GM21447 (cell line): ENCODE measurements around the gene MUTYH.
"Not testable (repeated sequence)": the region's sequence is repeated elsewhere in the genome, so short reads cannot be mapped to it uniquely, and the experiment has no call there.

Source experiments
- ATAC-seq: cut with Tn5 transposase; IDR thresholded peaks from one replicate; pipeline ENCODE4 v1.9.1; 2021; ENCODE audit not compliant: unreplicated experiment

MUTYH gene

DNA sequence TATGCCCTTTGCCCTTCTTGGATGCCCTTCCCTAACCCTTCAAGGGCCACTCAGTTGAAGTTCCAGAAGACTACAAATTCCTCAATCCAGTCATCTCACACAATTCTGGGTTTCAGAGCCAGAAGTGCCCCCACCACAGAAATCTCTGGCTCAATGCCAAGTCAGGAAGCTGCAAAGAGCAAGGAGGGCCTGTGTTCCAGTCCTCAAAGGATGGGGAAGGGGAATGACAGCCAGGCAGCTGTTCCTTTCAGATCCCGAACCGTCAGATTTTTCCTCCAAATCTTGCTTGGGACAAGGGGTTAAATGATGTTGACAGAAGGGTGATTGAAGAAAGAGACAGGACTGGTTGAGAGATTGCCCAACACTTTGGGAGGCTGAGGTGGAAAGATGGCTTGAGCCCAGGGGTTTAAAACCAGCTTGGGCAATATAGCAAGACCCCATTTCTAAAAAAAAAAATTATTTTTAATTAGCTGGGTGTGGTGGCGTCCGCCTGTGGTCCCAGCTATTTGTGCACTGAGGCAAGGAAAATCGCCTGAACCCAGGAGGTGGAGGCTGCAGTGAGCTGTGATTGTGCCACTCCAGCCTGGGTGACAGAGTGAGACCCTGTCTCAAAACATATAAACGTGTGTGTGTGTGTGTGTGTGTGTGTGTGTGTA is 14.3 kb downstream of the MUTYH start:
- no peak for ATAC-seq

DNA sequence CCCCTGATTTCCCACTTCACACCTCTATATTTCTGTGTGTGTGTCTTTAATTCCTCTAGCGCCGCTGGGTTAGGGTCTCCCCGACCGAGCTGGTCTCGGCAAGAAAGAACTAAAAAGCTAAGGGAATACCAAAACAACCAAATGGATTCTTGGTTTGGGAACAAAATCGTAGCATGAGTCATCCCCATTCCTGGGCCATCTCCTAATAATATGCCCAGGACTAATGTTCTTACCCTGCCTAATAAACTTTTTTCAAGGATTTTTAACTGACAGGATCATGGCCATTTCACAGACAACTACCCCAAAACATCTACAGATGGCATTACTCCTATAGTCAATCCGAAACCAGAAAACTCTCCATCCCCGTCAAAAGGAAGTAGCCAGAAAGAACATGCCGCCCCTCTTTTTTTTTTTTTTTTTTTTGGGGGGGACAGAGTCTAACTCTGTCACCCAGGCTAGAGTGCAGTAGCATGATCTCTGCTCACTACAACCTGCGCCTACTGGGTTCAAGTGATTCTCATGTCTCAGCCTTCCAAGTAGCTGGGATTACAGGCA is 17.7 kb downstream of the MUTYH start:
- ATAC-seq = no peak

GRCh38 chr1:45321444-45321843 is 18.8 kb downstream of the MUTYH start:
- no peak for ATAC-seq

- no peak for ATAC-seq
Observed at GRCh38 chr1:45319761-45320160, 20.5 kb downstream of the MUTYH start.

DNA sequence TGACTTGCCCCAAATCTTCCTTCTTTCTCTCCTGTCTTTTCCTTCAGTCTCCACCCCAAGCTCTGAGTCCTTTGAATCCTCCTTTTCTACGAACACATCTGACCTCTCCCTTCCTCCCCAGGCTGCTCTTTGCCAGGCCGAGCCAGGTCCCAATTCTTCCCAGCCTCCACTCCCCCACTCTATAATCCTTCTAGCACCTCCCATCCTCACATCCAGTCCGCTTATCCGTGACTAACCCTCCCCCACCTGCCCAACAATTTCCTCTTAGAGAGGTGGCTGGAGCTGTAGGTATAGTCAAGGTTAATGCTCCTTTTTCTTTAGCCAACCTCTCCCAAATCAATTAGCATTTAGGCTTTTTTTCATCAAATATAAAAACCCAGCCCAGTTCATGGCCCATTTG is 23.1 kb downstream of the MUTYH start:
- ATAC-seq = no peak

DNA sequence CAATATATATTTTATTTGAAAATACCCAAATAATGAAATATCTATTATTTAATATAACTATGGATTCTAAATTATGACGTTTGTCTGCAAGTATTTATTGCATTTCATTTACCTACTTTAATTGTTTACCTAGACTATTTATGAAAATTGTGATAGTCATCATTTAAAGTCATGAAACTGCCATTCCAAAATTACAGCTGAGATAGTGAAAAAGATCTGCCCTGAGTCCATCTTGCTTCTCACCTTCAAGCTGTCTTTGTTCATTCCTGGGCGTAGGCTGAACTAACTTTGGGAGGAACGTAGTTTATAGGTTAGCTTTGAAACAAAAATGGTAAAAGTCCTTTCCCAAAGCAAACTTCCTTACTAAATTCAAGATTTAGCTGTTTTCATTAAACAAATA is 26.0 kb downstream of the MUTYH start:
- ATAC-seq = no peak

DNA sequence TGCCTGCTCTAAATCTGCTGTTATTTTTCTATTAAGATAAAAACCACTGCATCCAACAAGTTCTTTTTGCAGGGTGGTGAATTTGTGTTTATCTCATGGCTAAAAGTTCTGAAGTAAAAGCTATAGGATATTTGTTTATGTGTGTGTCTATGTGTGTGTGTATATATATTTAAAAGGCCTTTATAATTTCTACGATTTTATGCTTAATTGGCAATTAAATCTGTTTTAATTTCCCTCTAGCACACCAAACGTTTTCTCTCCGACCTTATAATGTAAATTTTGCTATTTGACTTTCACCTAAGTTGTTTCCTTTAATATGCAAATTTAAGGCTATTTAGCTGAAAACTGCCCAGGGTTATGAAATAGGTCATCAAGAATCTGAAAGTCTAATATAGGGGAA is 33.3 kb downstream of the MUTYH start:
- no peak for ATAC-seq

GRCh38 chr1:45306319-45306718 is 33.9 kb downstream of the MUTYH start:
- peak; percentile 19 for ATAC-seq

DNA sequence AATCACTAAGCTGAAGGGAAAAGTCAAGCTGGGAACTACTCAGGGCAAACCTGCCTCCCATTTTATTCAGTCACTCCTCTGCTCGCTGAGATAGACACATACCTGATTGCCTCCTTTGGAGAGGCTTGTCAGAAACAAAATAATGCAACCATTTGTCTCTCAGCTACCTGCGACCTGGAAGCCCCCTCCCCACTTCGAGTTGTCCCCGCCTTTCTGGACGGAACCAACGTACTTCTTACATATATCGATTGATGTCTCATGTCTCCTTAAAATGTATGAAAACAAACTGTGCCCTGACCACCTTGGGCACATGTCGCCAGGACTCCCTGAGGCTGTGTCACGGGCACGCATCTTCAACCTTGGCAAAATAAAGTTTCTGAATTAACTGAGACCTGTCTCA is 35.0 kb downstream of the MUTYH start:
- no peak for ATAC-seq

DNA sequence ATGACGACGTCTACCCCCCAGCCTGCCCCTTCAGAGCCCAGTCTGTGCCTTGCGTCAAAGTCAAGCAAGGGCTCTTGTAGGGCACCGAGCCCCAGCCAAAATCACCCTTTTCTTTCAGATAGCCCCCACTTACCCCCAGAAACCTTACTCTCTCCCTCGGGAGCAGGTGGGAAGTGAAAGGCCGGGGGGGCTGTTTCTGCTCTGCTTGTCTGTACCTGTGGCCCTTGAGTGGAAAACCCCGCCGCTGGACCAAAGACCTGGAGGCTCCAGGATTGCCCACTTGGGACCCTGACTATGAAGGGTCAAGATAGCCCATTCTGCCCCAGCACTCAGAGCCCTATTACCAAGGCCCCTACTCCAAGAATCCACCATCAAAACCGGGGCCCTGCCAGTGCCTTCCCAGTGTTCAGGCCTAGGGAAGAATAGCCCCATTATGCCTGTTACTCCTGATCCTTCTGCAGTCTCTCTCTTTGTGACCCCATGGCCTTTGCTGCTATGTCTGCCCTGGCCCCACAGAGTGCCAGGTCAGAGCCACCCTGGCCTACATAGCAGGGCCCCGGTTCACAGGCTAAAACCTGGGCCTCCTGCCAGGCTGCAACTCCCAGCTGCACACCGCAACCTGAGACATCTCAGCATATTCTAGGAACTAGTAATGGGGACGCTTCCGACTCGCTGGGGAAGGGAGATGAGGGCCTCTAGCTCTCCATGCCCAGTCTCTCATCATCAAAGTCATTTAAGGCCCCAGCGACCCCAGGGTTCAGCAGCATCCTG is 35.7 kb downstream of the MUTYH start:
- peak; percentile 2 for ATAC-seq

DNA sequence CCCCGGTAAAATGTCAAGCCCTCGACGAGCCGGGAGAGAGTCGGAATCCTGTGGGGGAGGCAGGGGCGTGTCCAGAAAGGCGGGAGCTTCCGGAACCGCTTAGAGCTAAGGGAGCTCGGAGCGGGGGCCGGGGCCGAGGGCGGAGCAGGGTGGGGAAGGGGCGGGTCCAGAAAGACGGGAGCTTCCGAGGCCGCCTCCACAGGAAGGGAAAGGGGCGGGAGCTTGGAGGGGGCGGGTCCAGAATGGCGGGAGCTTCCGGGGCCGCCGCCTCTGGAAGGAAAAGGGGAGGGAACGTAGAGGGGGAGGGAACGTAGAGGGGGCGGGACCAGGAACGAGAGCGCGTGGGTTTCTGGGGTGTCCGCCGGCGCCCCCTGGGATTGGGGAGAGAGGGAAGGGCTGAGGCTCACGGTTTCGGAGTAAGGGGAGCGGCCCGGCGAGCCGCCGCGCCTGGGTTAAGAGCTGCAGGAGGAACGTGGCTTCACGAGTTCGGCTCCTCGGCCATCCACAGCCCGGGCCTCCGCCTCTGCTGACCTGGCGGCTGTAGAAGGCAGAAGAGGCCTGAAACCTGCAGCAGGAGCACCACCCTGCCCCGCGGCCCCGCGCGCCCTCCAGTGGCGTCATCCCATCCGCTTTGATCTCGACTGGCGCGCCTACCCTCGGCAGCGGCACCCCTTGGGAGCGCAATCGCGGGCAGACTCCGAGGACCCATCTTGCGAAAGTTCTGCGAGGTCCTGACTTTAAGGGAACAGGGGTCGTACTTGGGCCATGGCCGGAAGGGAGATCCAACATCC is 36.5 kb downstream of the MUTYH start:
- peak; percentile 62 for ATAC-seq

DNA sequence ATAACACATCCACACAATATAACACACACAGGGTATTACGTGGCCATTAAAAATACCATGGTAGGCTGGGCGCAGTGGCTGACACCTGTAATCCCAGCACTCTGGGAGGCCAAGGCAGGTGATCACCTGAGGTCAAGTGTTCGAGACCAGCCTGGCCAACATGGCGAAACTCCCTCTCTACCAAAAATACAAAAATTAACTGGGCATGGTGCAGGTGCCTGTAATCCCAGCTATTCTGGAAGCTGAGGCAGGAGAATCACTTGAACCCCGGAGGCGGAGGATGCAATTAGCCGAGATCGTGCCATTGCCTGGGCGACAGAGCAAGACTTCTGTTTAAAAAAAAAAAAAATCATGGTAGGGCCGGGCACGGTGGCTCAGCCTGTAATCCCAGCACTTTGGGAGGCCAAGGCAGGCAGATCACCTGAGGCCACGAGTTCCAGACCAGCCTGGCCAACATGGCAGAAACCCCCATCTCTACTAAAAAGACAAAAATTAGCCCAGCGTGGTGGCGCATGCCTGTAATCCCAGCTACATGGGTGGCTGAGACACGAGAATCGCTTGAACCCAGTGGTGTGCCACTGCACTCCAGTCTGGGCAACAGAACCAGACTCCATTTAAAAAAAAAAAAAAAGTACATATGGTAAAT is 37.6 kb downstream of the MUTYH start:
- no peak for ATAC-seq

DNA sequence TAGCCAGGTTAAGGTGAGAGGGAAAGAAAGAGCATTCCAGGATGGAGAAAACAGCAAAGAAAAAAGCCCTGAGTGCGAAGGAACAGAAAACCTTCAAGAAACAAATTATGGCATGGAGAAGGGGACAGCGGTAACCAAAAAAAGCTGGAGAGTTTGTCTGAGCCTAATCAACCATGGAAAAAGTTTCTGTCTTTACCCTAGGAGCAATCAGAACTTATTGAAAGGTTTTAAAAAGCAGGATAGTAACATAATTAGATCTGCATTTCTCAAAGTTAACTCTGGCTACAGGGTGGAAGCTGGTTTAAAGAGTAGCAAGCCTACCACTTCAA is 39.6 kb downstream of the MUTYH start:
- ATAC-seq = no peak

DNA sequence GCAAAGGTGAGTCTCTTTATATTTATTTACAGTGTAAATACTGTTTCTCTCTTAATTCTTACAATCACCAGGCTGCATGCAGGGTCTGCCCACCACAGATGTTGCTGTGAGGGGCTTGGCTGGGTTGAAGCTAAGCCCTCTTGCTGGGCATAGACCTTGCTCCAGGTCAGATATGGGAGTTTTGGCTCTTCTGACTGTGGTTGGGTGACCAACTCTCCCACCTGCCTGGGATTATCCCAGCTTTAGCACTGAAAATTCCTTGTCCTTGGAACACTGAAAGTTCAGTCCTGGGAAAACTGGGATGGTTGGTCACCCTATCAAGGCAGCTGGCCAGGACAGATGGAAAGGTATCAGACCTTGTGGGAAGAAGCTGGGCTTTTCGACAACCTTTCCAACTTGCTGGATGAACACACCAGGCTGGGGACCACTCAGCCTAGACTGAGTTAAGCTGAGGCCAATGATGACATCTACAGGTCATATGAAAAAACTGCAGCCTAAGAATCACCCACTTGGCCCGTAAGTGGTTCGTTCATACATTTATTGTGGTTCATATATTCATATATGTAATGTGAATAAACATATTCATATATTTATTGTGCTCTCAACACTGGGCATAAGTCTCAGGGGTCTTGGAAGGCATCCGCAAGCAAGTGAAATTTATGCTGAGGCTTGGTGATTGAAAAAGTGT is 40.1 kb downstream of the MUTYH start:
- no peak for ATAC-seq

DNA sequence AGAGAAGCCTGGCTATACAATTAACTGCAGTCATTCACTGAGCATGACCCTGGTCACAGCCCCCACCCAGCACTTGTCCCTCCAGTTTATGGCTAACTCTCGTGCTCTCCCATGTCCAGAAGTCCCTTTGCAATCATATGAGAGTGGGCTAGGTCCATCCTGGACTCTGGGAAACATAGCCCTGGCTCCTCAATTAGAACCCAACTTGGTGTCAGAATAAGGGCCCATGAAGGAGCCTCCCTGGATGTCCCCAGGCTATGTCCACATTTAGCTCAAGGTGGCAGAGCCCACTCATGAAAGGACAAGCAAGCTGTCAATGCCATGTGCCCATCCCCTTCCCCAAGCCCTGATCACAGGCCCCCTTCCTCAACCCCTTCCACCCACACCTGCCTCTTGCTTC is 40.9 kb downstream of the MUTYH start:
- ATAC-seq = no peak

DNA sequence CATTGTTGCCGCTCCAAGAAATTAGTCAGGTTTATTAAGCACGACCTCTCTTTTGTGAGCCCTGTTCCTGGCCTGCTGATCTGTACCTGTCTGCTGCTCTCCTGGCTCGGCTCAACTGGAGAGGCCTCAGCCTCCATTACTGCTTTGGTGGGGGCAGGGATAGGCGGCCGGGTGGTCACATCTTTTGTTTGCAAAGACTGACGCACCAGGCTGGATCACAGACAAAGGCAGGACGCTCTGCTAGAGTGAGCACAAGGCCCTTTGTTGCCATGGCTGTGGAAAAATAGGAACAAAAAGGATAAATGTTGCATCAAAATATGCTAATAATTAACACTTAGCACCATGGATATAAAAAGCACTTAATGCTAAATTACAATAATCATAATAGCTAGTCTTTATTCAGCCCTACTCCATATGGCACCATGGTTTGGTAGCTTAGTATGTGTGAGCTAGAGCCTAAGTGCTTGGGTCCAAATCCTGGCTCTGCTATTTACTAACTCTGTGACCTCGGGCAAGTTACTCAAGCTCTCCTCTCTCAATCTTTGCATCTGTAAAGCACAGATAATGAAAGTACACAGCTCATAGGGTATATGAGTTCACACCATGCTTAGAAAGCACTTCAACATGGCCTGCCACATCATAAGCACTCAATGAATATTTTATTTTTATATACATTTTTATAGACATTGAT is 42.4 kb downstream of the MUTYH start:
- no peak for ATAC-seq

DNA sequence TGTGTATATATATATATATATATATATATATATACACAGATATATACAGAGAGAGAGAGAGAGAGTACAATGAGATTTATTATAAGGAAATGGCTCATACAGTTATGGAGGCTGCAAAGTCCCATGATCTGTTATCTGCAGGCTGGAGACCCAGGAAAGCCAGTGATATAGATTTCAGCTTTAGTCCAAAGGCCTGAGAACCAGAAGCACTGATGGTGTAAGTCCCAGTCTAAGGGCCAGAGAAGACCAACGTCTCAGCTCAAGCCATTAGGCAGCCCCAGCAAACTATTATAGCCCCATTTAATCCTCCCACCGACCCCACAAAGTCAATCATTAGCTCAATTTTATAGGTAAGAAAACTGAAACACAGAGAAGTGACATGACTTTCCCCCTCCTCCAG is 48.5 kb downstream of the MUTYH start:
- no peak for ATAC-seq

- ATAC-seq = not testable (repeated sequence)
Observed at GRCh38 chr1:45291002-45291401, 49.2 kb downstream of the MUTYH start.

DNA sequence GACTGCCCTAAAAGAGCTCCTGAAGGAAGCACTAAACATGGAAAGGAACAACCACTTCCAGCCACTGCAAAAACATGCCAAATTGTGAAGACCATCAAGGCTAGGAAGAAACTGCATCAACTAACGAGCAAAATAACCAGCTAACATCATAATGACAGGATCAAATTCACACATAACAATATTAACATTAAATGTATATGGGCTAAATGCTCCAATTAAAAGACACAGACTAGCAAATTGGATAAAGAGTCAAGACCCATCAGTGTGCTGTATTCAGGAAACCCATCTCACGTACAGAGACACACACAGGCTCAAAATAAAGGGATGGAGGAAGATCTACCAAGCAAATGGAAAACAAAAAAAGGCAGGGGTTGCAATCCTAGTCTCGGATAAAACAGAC is 53.7 kb downstream of the MUTYH start:
- ATAC-seq = not testable (repeated sequence)

DNA sequence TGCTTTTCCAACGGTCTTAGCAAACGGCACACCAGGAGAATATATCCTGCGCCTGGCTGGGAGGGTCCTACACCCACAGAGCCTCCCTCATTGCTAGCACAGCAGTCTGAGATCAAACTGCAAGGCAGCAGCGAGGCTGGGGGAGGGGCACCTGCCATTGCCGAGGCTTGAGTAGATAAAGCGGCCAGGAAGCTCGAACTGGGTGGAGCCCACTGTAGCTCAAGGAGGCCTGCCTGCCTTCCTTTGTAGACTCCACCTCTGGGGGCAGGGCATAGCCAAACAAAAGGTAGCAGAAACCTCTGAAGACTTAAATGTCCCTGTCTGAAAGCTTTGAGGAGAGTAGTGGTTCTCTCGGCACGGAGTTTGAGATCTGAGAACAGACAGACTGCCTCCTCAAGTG is 55.4 kb downstream of the MUTYH start:
- ATAC-seq = not testable (repeated sequence)
